ENCODE measurements around the gene PCDHGC3.

Gene PCDHGC3

DNA sequence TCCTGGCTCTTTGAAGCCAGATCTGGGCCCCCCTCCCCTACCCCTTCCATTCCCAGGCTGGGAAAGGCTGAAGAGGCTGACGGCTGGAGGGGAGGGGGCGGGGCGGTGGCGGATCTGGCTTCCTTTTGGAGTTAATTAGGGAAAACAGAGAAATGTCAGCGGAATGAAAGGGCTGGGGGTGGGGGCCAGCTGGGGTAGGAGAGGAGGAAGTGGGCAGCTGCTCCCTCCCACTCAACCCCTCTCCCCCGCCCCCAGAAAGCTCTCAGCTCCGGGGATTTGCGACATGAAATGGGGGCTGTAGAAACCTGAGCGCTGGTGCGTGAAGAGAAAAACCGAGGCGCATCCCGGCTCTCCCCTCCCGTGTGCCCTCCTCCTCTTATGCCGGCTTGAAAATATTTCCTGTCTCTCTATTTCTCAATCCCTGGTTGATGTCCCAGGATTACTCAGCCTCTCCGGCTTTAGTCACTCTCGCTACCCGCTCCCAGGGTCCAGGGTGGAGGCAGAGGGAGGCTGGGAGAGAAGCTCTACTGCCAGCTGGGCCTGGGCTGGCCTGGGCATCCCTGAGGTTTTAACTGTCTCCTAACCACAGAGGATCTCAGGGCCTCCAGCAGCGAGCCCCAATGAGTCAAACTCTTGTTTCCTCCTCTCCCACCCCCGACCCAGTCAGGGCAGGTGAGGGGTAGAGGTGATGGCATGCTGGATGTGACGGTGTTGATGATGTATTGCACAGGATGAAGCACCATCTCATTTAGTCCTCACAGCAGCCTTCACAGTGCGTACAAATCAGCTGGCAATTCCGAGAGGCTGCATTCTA is 33.2 kb downstream of the PCDHGC3 start:
- no peak for FAIRE-seq

DNA sequence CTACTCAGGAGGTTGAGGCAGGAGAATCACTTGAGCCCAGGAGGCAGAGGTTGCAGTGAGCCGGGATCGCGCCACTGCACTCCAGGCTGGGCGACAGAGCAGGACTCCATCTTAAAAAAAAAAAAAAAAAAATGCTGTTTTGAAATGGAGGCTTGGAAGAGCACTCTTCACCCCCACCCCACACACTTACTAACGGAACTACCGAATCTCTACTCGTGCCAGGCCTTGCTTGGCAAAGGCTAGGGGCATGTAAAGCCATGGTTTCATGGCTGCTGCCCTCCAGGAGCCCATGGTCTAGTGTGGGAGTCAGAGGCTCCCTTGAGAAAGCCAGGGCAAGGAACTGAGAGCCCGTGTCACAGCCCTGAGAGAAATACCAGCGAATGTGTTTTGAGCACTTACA is 34.4 kb downstream of the PCDHGC3 start:
- FAIRE-seq = no peak

DNA sequence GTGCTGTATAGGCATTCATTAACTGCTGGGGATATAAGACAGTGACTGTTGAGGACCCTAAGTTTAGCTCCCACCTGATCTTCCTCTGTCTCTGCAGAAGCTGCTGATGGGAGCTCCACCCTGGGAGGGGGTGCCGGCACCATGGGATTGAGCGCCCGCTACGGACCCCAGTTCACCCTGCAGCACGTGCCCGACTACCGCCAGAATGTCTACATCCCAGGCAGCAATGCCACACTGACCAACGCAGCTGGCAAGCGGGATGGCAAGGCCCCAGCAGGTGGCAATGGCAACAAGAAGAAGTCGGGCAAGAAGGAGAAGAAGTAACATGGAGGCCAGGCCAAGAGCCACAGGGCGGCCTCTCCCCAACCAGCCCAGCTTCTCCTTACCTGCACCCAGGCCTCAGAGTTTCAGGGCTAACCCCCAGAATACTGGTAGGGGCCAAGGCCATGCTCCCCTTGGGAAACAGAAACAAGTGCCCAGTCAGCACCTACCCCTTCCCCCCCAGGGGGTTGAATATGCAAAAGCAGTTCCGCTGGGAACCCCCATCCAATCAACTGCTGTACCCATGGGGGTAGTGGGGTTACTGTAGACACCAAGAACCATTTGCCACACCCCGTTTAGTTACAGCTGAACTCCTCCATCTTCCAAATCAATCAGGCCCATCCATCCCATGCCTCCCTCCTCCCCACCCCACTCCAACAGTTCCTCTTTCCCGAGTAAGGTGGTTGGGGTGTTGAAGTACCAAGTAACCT is 35.3 kb downstream of the PCDHGC3 start:
- FAIRE-seq = no peak

DNA sequence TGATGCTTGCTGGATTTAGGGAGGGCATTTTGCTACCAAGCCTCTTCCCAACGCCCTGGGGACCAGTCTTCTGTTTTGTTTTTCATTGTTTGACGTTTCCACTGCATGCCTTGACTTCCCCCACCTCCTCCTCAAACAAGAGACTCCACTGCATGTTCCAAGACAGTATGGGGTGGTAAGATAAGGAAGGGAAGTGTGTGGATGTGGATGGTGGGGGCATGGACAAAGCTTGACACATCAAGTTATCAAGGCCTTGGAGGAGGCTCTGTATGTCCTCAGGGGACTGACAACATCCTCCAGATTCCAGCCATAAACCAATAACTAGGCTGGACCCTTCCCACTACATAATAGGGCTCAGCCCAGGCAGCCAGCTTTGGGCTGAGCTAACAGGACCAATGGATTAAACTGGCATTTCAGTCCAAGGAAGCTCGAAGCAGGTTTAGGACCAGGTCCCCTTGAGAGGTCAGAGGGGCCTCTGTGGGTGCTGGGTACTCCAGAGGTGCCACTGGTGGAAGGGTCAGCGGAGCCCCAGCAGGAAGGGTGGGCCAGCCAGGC is 36.1 kb downstream of the PCDHGC3 start:
- no peak for FAIRE-seq

DNA sequence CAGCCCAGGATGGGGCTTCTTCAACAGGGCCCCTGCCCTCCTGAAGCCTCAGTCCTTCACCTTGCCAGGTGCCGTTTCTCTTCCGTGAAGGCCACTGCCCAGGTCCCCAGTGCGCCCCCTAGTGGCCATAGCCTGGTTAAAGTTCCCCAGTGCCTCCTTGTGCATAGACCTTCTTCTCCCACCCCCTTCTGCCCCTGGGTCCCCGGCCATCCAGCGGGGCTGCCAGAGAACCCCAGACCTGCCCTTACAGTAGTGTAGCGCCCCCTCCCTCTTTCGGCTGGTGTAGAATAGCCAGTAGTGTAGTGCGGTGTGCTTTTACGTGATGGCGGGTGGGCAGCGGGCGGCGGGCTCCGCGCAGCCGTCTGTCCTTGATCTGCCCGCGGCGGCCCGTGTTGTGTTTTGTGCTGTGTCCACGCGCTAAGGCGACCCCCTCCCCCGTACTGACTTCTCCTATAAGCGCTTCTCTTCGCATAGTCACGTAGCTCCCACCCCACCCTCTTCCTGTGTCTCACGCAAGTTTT is 36.7 kb downstream of the PCDHGC3 start:
- no peak for FAIRE-seq

DNA sequence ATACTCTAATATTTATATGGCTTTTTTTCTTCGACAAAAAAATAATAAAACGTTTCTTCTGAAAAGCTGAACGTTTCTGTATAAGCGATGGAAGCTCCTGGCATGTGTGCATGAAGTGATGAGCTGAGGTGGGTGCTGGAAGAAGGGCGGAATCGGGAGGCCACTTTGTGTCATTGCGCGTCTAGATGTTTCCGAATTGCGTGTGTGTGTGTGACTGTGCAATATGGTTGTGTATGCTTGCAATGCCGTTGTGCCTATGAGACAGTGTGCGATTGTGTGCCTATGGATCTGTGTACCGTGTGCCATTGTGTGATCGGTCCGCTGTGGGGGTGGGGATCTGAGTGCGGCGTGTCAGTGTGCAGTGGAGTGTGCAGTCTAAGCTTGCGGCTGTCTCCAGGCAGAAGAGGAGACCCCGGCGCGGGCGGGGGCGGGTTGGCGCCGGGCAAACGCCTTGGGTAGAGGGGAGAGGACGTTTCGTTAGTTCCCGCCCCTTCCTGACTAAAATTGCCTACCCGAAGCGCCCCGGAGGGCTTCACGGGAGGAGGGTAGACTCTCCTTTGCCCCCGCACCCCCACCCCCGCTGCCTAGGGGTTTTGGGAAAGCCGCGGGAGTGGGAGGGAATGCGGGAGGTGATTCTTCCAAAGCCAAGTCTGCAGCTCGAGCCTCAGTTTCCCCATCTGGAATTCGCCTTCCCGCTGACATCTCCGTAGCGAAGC is 37.3 kb downstream of the PCDHGC3 start:
- FAIRE-seq = no peak

DNA sequence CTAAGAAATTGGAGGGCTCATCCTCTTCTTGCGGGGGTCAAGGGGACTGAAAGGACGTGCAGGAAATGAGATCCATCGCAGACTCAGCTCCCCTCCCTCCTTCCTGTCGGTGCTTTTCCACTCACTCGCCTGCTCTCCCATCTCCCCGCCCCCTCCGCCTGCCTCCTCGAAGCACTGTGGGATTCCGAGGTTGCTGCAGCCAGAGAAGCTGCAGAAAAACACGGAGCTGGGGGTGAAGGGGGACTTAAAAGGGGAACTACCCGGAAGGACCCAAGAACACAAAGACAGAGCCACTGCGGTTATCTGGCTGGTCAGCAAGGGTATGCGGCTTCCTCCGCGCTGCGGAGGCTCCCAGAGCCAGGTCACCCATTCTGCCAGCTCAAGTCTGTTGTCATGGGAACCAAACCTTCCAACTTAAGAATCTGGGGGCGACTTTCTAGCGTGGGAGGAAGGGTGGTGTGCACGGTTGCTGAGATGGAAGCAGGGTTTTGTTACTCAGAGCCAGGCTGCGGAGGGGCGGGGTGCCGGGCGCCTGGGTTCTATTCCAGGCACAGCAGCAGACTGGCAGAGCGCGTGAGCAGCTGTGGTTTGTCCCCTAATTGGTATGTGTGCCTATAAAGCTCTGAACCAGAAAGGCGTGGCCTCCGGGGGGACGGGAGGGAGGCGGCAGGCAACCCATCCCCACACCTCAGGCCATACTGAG is 38.0 kb downstream of the PCDHGC3 start:
- FAIRE-seq = no peak

DNA sequence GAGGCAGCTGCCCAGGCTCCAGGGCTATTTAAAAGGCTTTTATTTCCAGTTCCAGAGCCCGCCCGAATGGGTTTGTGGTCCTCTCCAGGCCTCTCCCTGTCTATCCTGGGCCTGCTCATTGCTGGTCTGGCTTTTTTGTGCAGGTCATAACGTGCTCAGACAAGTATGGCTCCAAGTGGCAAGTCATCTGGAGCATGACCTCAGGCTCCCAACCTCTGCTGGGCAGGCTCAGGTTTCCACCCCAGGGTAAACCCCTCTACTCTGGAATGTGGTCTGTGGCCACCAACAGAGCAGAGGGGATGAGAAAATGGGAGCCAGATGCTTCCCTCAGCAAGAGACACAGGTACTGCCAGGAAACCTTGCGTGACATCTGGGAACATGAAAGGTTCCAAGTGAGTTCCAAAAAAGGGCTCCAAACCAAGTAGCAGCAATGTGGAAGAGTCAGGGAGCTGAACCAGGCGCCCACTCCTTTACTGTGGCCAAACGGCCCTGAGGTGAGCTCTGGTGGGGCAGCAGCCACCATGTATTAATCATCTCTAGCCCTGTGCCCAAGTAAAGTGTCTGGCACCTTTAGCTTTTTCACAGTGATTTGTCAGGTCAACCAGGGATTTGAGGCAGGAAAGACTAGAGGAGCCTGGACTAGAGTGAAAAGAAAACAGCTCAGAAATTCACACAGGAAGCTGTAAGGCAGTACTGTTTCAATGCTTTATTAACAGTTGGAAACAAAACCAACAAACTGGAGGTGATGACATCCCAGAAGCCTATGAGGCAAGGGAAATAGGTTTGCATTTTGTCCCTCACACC is 38.8 kb downstream of the PCDHGC3 start:
- no peak for FAIRE-seq

DNA sequence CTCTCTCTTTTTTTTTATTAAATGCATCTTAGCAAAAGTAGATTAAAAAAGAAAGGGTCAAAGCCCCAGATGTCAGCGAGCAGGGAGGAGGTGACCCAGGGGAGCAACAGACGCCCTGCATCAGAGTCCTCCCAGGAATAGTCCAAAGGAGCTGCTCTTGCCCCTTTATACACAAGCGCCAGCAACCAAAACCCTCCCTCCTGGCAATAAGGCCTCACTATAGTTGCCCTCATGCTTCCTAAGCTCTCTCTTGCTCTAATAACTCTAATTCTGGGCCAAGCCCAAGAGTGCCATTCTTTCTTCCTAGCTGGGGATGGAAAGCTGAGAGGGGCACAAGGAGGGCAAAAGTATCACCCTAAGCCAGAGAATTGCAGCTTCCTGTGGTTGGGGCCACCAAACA is 39.4 kb downstream of the PCDHGC3 start:
- FAIRE-seq = no peak

DNA sequence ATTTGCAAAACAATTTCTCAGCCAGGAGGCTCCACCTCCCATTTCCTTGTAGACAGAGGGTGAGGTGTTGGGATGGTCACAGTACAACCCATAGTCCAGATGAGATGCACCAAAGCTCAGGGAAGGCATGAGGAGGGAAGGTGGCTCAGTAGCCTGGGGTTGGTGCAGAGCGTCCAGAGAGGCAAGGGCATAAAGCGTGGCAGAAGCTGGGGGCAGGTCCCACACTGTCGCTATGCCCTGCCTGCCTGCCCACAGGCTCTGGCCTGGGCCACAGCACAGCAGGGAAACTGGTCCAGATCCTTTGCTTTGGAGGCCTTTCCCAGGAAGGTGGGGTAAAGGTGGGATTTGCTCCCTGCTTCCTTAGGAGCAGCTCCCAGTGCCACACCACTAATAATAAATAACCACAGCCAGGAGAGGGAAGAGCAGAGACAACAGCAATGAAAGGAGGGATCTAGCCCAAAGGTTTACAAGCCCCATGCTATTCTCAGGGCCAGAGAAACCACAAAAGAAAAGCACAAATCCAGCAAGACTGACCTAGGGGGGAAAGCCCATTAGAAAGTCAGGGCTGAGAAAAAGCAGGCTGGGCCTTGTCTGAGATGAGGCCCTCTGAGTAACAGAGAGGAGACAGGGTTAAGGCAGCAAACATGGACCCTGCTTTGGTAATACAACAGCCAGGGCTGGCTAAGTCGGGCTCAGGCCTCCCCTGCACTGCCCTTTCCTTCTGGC is 40.3 kb downstream of the PCDHGC3 start:
- no peak for FAIRE-seq

DNA sequence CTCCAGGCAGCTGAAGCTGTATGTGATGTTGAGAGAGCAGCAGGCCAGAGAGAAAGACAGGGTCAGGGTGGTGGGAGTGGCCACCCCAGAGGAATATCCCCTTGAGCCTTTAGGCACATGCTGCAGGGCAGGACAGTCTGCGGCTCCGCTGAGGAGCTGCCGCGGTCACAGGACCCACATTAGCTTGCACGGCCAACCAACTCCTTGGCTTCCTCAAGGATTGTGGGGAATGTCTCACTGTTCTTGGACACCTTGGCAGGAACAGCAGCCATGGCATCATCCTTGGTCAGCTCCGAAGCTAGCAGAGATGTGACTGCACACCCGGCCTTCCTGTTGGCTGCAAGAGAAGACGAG is 40.9 kb downstream of the PCDHGC3 start:
- no peak for FAIRE-seq

DNA sequence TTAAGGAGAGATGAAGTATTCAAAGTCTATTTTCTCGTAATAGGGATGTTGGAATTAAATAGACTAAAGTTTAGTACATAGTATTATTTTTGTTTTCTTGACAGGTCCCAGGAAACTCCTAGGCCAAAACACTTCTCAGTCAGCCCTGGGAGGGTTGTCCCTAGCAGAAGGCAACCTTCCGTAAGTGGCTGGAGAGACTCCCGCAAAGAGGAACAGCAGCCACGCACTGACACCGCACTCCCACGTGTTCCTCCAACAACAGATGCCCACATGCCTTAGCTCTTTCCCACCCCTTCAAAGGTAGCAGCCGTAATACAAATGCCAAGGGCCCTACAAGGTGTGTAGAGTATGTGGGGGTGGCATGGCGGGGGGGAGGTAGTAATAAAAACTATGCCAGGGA is 41.5 kb downstream of the PCDHGC3 start:
- FAIRE-seq = no peak

DNA sequence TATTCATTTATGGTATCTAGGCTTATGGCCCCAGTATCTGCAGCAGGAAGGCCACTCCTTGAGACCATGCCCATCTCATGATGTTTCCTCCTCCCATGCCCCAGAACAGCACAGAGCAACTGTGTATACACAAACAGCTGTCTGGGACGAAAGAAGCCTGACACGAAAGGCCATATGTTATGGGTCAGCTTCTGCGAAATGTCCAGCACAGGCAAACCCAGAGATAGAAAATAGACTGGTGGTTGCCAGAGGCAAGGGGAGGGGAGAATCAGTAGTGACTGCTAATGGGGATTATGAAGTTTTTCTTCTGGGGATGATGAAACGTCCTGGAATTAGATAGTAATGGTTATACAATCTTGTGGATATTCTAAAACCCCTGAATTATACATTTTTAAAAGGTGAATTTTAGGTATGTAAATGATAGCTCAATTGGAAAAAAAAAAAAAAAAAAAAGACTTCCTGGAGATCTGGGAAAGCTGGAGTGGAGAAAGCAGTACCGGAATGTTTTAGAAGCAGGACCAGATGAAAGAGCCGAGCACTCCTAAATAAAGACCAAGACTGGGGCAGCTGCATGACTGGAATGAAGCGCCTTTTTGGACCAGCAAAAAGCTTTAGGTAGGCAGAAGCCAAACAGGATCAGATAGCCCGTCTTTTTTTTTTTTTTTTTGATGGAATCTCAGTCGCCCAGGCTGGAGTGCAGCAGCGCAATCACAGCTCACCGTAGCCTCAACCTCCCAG is 42.3 kb downstream of the PCDHGC3 start:
- no peak for FAIRE-seq

DNA sequence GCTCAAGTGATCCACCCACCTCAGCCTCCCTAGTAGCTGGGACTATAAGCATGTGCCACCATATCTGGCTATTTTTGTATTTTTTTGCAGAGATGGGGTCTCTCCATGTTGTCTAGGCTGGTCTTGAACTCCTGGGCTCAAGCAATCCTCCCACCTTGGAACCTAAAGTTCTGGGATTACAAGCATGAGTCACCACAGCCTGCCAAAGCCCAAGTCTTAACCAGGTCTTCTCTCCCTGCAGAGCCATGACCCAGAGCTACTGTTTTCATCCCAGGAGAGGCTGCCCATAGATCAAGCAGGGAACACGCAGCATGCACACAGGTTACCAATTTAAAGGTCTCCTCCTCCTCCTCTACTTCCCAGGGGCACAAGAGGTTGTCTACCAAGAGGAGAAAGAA is 42.9 kb downstream of the PCDHGC3 start:
- FAIRE-seq = no peak

DNA sequence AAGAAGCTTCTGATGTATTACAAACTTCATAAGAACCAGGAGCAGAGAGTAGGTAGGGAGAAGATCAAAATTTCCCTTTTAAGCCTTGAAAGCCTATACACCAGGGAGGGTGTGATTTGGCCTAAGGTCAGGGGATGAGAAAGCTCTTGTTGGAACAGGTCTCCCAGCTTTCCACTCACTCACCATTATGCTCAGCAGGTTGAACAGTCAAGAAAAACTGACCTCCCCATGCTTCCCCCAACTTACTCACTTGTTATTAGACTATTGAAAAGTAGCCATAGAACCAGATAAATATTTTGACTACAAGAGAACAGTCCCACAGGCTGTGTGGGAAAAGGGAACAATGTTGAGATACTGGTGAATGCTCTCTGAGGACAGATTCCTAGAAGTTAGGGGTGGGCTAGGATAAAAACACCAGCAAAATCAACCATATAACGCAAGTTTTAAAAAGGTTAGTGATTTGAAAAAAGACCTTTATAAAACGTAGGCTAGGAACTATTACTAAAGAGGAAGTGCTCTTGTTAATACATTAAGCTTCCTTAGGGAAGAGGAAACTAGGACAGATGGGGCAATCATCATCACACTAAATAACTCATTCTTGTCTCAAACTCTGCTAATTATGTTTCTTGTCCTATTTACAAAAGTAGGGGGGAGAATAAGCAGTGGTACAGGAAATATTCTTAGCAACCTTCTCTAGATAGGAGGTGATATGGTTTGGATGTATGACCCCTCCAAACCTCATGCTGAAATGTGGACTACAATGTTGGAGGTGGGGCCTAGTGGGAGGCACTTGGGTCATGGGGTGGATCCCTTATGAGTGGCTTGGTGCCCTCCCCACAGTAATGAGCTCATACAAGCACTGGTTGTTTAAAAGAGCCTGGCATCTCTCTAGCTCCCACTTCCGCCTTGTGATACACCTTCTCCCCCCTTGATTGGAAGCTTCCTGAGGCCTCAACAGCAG is 44.1 kb downstream of the PCDHGC3 start:
- no peak for FAIRE-seq

DNA sequence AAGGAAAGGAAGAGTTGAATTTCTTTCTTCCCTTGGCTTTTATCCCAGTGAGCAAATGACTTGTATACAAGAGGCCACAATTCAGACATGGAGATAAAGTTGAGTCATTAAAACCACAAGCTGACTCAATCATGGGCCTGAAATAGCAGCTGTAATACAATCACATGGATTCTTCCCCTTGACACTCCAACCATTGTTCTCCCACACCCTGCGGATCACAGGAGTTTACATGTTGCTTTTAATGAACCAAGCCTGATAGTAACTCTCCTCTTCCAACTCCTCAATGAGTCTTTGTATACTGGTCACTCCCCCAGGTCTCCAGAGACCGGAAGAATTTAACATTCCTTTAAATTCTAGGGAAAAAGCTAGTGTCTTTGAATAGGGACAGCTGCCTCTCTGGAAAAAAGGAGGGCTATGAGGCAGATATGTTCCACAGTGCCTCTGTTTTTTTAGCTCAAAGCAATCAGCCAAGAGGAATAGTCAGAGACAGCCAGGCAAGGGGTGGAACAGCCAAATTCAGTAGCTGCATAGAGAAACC is 45.5 kb downstream of the PCDHGC3 start:
- FAIRE-seq = no peak

DNA sequence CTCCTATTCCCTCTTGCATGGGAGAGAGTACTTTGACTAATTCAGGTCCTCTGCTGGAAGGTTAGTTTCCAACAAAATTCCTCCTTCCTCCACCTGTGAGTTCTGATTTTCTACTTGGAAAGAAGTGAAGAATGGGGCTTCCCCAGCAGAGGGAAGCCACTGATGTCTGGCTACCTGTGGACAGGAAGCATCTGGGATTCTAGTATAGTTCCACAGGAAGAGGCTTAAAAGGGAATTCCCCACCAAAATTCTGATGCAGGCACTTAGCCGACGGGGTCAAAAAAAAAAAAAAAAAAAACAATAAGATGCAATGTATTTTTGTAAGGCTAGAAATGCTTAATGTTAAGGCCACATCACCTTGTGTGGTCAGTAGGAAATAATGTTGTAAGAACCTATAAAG is 46.5 kb downstream of the PCDHGC3 start:
- no peak for FAIRE-seq

DNA sequence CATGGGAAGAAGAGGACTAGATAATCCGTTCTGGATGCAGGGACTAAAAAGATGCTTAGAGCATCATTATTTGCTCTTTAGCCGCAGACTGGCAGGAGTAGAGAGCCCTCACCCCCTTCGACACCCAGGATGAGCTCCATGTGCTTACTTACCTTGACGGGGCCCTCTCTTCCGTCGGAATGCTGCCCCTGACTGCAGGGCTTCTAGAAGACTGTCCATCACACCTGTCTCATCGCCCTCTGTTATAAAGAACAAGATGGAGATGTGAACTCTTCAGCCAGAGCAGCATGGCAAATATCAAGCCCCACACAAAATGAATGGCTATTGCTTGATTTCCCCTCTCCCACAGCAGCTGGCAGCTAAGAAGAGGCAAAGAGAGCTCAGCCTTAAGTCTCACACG is 48.2 kb downstream of the PCDHGC3 start:
- no peak for FAIRE-seq

Measured in colon (tissue), 2 donors.